HG03045 (cell line): ENCODE results near the gene SP9.

ENCODE experiments used
- ATAC-seq: cut with Tn5 transposase; IDR thresholded peaks from one replicate; pipeline ENCODE4 v1.9.1; 2021; ENCODE audit warnings: mild to moderate bottlenecking, moderate library complexity; ENCODE audit not compliant: unreplicated experiment

Gene SP9

GRCh38 chr2:174334781-174335251, at the start of gene SP9:
Gene SP9, plus strand, starts transcription at chr2:174334954. Its CDS starts 139 bp downstream, at chr2:174335093.
- ATAC-seq: no peak

- no peak for ATAC-seq
Measured at GRCh38 chr2:174286172-174286571, 48.6 kb upstream of the SP9 start.

GRCh38 chr2:174292908-174293307, 41.8 kb upstream of the SP9 start:
- no peak for ATAC-seq

- no peak for ATAC-seq
Measured at GRCh38 chr2:174300114-174300513, 34.6 kb upstream of the SP9 start.

GRCh38 chr2:174312581-174313234, 22.0 kb upstream of the SP9 start:
- ATAC-seq: no peak

GRCh38 chr2:174322149-174322548, 12.6 kb upstream of the SP9 start:
- ATAC-seq: no peak

GRCh38 chr2:174322746-174323145, 12.0 kb upstream of the SP9 start:
- ATAC-seq: no peak

- ATAC-seq: no peak
Measured at GRCh38 chr2:174324530-174324929, 10.2 kb upstream of the SP9 start.

GRCh38 chr2:174325373-174326160, 9.2 kb upstream of the SP9 start:
- no peak for ATAC-seq

GRCh38 chr2:174326161-174327020, 8.4 kb upstream of the SP9 start:
- ATAC-seq: no peak

- ATAC-seq: no peak
Measured at GRCh38 chr2:174327021-174327840, 7.5 kb upstream of the SP9 start.

- ATAC-seq: no peak
Measured at GRCh38 chr2:174327841-174328113, 7.0 kb upstream of the SP9 start.

- no peak for ATAC-seq
Measured at GRCh38 chr2:174328114-174328960, 6.4 kb upstream of the SP9 start.

- ATAC-seq: no peak
Measured at GRCh38 chr2:174328961-174329715, 5.6 kb upstream of the SP9 start.

- no peak for ATAC-seq
Measured at GRCh38 chr2:174330945-174331594, 3.7 kb upstream of the SP9 start.

GRCh38 chr2:174331595-174332216, 3.0 kb upstream of the SP9 start:
- no peak for ATAC-seq

- ATAC-seq: no peak
Measured at GRCh38 chr2:174332217-174332963, 2.4 kb upstream of the SP9 start.

- ATAC-seq: no peak
Measured at GRCh38 chr2:174333017-174333371, 1.8 kb upstream of the SP9 start.
